Gastroesophageal sphincter (tissue), 3 donors: ENCODE results near the gene DNAJB6.

ENCODE experiments used
- EP300 ChIP-seq: sonication (generic); formaldehyde crosslinking; IDR thresholded peaks from one replicate; pipeline ENCODE4 v1.6.1; 2017; ENCODE audit warnings: antibody characterized with exemption, mild to moderate bottlenecking
- POLR2A ChIP-seq, 2 donors: fragments of 450-650 bp; IDR thresholded peaks; one replicate each; pipeline ENCODE4 v1.6.1; 2017; ENCODE audit warnings: antibody characterized with exemption in 2 of 2, mild to moderate bottlenecking in 2 of 2, moderate library complexity in 1 of 2
- TF ChIP-seq, protein P1 (sequence below), 4 experiments: fragments of 200-600 bp in 2 of 4; fragments of 450-650 bp in 2 of 4; sonication (generic) in 1 of 4; IDR thresholded peaks; one replicate each; pipeline ENCODE4 v1.5.1; 2017 to 2019; ENCODE audit warnings: antibody characterized with exemption in 4 of 4, mild to moderate bottlenecking in 2 of 4, moderate library complexity in 2 of 4

DNA sequence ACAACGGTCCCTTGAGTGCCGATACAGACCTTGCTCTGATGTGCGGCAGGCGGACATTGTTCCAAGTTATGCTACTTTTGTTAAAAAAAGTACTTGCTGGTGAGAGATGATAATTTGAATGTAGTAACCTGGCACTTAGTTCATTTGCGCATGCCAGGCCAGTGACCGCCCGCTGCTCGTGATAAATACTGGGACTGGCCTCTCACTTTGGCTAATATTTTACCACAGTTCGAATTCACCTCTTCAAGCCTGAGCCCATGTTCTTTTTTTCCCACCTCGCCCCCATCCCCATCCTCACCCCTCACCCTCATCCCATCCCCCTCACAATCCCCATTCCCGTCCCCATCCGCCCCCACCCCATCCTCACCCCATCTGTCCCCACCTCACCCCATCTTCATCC lies 126.4 kb downstream of the DNAJB6 start:
- TF ChIP-seq, protein P1, sequence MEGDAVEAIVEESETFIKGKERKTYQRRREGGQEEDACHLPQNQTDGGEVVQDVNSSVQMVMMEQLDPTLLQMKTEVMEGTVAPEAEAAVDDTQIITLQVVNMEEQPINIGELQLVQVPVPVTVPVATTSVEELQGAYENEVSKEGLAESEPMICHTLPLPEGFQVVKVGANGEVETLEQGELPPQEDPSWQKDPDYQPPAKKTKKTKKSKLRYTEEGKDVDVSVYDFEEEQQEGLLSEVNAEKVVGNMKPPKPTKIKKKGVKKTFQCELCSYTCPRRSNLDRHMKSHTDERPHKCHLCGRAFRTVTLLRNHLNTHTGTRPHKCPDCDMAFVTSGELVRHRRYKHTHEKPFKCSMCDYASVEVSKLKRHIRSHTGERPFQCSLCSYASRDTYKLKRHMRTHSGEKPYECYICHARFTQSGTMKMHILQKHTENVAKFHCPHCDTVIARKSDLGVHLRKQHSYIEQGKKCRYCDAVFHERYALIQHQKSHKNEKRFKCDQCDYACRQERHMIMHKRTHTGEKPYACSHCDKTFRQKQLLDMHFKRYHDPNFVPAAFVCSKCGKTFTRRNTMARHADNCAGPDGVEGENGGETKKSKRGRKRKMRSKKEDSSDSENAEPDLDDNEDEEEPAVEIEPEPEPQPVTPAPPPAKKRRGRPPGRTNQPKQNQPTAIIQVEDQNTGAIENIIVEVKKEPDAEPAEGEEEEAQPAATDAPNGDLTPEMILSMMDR (IDR thresholded peaks at IDR 0.05): no peak
- TF ChIP-seq POLR2A (IDR thresholded peaks at IDR 0.05) (no peak), EP300 (no peak)
